ENCODE results near the gene FBN3.
A peak's percentile ranks its signal among the peaks of the same experiment; 100 is the strongest.
"Not testable (repeated sequence)": the region's sequence is repeated elsewhere in the genome, so short reads cannot be mapped to it uniquely, and the experiment has no call there.

Gene FBN3

DNA sequence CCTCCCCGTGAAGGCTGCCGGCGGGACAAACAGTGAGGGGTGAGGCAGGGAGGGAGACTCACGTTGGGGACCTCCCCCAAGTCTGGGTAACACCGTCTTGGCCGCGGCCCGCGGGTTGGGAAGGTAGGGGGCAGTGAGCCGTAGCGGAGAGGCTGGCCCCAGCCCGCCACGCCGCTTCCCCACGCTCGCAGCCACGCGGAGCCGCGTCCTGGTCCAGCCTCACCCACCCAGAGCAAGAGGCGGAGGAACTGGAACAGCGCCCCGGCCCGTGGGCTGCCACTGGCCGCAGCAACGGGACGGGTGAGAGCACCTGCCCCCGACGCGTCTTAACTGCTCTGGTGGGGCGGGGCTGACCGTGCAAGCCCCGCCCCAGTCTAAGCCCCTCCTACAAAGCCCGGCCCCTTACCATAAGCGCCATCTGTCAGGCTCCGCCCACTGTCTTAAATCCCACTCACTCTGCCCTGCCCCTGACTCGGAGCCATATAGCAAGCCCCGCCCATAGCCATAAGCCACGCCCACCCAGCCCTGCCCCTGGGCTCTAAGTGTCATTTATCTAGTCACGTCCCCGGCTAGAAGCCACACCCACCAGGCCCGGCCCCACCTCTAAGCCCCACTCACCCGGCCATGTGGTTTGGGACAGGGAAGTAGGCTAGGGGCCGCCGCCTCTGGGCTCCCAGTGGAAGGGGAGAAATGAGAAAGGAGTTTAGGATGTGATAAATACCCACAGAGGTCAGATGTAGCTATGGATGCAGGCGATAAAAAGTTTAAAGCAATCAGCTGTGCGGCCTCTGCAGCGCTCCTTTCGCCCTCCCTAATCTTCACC lies 98.9 kb downstream of the FBN3 start:
- peak; percentile 72 to 87 (median 78) for DNase-seq

DNA sequence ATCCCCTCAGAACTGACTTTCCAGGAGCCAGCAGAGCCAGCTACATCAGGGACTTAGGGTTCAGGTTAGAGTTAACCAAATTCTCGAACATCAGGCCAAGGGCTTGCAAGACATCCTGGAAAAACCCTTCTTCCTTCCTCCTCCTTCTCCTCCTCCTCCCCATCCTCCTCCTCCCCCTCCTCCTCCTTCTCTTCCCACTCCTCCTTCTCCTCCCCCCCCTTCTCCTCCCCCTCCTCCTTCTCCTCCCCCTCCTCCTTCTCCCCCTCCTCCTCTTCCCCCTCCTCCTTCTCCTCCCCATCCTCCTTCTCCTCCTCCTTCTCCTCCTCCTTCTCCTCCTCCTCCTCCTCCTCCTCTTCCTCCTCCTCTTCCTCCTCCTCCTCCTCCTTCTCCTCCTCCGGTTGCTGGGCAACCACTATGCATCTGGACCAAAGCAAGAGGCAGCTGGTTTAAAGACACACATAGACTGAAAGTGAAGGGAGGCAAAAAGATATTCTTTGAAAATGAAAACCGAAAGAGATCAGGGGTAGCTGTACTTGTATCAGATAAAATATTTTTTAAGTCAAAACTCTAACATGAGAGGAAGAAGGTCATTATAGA lies 102.7 kb downstream of the FBN3 start:
- no peak for DNase-seq

DNA sequence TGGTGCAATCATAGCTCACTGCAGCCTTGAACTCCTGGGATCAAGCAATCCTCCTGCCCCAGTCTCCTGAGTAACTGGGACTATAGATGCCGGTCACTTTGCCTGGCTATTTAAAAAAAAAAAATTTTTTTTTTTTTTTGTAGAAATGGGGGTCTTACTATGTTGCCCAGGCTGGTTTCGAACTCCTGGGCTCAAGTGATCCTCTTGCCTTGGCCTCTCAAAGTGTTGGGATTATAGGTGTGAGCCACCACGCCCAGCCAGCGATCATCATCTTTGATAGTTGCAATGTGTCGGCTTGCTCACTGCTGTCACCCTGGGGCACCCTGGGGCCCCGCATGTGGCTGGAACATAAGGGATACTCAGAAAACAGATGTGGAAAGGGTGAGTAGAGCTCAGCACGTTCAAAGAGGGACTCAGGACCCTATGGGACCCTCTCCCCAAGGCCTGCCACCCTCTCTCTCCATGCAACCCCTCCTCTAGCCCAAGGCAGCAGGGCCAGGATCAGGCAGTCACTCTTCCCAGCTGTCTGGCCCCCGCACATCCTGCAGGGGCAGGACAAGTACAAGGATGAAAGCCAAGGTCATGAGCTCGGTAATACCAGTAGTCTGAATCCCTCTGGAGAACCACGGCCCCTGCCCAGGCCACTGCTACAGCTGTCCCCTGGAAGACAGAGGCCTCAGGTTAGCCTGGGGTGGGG lies 103.4 kb downstream of the FBN3 start:
- DNase-seq: no peak

DNA sequence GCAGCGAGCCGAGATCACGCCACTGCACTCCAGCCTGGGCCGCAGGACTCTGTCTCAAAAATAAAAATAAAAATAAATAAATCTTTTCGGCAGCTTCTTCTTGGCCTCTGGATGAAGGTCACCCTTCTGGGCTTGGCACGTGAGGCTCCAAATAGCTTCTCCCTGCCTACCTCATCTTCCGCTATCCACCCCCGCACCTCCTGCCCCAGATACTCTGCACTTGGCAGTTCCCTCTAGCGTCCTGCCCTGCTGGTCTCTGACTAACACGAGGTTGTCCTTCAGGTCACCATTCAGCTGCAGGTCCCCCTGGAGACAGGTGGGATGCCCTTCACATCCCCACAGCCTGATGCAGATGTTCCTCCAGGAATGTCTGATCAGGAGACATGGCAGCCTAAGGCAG lies 105.4 kb downstream of the FBN3 start:
- DNase-seq: no peak

DNA sequence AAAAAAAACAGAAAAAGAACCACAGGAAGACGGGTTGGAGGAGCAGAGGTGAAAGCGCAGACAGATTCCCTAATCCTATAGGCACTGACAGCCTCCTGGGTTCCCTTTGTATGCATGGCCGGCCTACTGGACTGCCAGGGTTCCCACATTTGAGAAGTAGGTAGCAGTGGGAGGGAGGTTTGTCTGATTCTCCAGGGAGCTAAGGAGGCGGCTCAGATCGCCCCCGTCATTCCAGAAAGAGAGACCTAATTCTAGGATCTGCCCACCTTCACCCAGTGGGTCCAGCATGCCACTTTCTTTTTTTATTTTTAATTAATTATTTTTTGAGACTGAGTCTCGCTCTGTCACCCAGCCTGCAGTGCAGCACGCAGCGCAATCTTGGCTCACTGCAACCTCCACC lies 106.5 kb downstream of the FBN3 start:
- no peak for DNase-seq

DNA sequence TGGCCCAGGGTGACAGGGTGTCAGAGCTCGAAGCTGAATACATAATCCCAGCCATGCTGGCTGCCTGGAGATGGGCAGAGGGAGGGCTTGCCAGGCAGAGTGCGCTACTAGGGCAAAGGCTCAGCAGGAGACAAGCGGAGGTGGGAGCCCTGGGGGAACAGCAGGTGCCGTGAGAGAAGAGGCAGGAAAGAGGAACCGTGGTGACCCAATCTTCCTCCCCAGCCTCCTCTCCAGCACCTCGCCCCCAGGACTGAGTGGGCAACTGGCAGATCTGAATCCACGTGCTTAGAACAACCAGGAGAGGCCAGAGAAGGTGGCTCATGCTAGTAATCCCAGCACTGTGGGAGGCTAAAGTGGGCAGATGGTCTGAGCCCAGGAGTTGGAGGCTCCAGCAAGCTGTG lies 107.9 kb downstream of the FBN3 start:
- DNase-seq: no peak

DNA sequence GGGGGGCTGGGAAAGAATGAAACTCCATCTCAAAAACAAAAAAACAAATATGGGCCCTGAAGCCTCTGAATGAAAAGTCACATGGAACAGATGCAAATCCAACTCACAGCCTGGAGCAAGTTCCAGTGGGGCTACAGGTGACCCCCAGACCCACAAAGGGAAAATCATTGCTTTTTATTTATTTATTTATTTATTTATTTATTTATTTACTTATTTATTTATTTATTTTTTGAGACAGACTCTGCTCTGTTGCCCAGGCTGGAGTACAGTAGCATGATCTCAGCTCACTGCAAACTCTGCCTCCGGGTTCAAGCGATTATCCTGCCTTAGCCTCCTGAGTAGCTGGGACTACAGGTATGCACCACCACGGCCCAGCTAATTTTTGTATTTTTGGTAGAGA lies 110.2 kb downstream of the FBN3 start:
- no peak for DNase-seq

DNA sequence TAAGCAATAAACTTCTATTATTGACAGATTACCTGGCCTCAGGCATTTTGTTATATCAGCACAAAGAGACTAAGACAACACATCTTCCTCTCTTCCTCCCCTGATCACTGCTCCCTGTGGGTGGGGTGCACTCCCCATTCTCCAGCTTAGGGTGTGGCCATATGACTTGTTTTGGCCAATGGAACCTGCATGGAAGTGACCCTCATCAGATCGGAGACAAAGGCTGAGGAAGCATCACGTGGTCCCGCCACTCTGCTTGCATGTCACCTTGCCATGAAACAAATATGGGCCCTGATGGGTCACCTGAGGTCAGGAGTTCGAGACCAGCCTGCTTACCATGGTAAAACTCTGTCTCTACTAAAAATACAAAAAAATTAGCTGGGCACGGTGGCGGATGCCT lies 110.6 kb downstream of the FBN3 start:
- DNase-seq: no peak

DNA sequence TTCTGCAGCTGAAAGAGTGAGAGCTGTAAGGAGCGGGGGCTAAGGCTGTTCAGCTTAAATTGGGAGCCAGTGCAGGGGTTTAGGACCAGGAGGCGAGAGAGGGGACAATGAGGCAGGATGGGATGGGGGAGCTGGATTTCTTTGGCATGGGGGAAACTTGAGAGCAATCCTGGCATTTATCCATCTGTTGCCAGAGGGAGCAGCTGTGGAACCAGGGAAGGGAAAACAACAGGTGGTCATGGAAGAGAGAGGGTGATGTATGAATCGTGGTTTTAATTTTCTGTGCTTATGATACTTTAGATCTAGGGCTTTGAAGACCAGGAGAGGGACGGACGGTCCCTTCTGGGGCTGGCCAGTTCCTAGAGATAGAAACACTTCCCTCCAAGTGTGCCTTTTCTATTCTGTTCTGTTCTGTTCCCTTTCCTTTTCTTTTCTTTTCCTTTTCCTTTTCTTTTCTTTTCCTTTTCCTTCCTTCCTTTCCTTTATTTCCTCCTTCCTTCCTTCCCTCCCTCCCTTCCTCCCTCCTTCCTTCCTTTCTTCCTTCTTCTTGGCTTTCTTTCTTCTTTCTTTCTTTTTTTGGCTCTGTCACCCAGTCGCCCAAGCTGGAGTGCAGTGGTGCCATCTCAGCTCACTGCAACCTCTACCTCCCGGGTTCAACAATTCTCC lies 112.8 kb downstream of the FBN3 start:
- no peak for DNase-seq

DNA sequence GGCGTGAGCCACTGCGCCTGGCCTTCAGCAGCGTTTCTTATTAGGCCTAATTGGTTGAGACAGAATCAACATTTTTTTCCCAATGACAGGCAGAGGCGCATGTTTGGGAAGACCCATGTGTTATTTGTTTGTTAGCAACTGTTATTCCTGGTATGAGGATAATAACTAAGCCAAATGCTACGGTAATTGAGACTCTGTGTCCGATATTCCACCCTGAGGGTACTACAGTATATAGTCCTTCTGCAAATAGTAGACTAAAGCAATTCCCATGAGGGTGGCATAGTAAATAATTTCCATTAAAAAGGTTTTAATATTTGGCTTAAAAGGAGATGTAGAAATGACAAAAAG lies 115.2 kb downstream of the FBN3 start:
- DNase-seq: no peak

DNA sequence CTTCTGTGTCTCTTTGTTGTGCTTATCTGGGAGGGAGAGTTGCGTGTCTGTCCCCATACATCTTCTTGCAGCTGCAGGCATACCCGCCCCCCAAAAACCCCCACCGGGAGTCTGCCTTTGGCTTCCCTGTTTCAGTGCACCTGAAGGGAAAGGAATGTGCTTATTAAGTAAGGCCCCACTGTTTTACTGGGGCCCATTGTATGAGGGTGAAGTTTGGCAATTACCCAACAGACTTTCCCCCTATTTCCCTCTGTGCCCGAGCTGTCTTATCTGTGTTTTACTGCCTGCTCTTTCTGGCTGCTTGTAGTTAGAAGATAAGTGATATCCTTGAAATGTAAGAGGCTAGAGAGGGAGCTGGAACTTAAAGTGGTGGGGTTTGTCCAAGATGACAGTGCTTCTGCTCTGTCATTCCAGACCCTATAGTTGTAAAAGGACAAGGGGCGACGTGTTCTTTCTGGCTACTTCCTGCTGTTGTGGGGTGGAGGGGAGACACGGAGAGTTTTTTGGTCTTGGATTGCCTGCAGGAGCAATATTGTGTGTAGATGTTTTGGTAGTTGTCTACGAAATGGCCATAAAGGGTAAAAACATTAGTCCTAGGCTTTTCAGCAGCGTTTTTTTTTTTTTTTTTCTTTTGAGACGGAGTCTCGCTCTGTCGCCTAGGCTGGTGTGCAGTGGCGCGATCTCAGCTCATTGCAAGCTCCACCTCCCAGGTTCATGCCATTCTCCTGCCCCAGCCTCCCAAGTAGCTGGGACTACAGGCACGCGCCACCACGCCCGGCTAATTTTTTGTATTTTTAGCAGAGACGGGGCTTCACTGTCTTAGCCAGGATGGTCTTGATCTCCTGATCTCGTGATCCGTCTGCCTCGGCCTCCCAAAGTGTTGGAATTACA lies 115.9 kb downstream of the FBN3 start:
- not testable (repeated sequence) for DNase-seq

DNA sequence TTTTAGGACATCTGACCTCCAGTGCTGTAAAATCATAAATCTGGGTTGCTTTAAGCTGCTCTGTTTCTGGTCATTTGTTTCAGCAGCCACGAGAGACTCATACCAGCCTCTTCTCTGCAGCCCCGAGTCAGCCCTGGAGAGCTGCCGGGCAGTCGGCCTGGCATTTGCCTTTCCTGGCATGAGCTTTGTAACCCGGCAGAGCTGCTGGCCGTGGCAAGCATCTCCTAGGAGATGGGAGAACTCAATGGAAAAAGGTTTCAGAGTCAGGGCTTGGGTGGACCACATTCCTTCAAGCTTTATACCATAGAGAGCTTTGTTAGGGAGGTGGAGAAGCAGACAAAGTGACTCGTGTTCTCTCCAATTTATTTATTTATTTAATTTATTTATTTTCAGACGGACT lies 118.4 kb downstream of the FBN3 start:
- DNase-seq: no peak

DNA sequence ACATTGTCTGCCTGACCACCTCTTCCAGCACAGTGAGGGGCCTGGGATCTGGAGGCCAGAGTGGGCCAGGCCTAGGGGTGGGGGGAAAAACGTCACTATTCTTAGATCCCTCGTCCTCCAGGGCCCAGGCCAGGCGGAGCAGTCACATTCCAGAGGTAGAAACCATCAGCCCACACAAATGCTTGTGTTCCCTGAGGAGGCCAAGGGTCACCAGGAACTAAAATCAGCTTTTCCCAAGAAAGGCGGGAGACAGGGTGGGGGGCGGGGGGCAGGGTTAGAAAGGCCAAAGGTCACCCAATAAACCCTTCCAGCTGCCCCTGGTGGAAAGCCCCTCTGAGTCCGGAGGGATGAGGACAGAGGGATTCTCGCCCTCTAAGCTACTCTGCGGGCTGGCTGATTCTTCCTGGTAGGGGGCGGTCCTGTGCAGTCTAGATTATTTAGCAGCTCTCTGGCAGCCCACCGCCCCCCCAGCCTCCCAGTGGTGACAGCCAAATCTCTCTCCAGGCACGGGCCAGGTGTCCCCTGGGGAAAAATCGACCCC lies 120.4 kb downstream of the FBN3 start:
- no peak for DNase-seq

DNA sequence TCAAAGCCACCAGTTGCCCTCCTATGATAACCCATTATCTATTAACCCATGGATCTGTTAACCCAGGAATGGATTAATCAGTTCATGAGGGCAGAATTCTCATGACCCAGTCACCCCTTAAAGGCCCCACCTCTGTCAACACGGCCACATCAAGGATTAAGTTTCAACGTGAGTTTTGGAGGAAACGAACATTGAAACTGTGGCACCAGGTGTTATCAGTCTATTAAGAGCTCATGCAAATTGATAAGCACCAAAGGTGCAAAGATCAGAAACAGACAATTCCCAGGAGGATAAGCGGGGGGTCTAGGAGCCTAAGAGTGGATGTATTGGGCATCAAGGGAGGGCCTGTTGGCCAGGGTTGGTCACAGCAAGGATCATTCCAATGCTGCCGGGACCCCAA lies 124.1 kb downstream of the FBN3 start:
- no peak for DNase-seq

DNA sequence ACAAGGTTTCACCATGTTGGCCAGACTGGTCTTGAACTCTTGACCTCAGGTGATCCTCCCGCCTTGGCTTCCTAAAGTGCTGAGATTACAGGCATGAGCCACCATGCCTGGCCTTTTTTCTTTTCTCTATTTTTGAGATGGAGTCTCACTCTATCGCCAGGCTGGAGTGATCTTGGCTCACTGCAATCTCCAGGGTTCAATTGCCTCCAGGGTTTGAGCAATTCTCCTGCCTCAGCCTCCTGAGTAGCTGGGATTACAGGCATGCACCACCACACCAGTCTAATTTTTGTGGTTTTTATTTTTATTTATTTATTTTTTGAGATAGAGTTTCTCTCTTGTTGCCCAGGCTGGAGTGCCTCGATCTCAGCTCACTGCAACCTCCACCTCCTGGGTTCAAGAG lies 125.1 kb downstream of the FBN3 start:
- DNase-seq: not testable (repeated sequence)

DNA sequence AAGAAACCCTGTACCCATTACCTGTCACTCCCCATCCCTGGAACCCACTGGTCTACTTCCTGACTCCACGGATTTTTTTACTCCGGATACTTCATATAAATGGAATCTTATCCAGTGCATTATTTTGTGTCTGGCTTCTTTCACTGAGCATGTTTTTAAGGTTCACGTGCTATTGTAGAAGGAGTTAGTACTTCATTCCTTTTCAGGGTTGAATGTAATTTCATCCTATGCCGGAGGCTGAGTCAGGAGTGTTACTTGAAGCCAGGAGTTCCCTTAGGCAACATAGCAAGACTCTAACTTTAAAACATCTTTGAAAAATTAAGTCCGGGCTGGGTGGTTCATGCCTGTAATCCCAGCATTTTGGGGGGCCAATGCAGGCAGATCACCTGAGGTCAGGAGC lies 126.0 kb downstream of the FBN3 start:
- DNase-seq: no peak

DNA sequence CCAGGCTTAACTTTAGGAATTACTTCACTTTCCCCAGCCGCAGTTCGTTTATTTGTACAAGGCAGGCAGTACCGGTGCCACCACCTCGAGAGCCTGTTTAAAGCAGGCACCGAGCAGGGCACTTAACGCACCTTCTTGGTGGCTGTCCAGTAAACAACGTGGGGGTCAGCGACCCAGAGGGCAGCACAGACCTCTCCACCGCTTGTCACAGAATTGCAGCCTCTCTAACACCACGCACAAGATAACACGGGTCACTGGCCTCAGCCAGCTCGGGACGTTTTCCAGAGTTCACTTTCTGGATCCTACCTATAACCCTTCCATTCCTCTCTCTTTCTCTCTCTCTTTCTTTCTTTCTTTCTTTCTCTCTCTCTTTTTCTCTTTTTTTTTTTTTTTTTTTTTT lies 127.1 kb downstream of the FBN3 start:
- no peak for DNase-seq

DNA sequence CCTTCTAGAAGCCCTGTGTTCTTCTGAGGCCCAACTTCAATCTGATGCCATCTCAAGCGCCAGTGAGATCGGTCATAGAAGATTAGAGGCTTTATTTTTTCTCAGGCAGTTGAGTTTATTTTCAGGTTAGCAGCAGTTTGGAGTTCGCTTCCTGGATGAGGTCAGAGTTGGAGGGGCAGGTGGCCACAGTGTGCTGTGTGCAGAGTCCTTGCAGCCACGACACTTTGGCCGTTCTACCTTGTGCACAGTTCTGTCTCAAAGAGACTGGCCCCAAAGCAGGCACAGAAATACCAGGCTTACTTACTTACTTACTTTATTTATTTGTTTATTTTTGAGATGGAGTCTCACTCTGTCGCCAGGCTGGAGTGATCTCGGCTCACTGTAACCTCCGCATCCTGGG lies 128.0 kb downstream of the FBN3 start:
- no peak for DNase-seq

DNA sequence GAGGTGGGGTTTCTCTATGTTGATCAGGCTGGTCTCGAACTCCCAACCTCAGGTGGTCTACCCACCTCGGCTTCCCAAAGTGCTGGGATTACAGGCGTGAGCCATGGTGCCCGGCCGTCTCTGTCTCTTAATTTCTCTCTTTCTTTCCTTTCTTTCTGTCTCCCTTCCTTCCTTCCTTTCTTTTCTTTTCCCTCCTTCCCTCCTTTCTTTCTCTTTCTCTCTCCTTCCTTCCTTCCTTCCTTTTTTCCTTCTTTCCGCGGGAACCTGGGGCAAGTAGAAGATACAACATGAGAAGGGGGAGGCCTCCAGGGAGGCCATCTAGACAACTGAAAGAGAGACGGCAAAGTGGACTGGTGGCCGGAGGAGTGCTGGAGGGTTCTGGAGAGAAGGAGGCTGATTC lies 128.7 kb downstream of the FBN3 start:
- DNase-seq: no peak

DNA sequence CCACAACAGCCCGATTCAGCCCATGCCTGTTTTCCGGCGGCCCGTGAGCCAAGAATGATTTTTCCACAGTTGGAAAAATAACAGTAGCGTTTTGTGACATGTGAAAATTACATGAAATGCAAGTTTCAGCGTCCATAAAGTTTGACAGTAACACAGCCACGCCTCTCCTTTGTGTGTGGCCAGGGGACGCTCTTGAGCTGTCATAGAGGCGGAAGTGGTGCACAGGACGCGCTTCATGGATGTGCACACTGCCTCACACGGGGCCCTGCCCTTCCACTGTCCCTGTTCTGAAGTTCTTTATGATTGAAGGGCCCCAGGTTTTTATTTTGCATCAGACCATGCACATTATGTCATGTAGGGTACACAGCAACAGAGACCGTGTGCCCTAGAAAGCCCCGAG lies 131.6 kb downstream of the FBN3 start:
- peak in 2 of 4 experiments; percentile 10 to 13 for DNase-seq

Data from activated naive CD4-positive, alpha-beta T cell (primary cell).